HEK293 (cell line): Measurements from ENCODE around the gene LHFPL3.

Experiments
- CTCF ChIP-seq: fragments of 450-650 bp; formaldehyde crosslinking; IDR thresholded peaks from 2 replicates; pipeline ENCODE4 v1.5.1; 2016; ENCODE audit warnings: missing biosample characterization, missing genetic modification characterization
- KLF16 ChIP-seq: fragments of 450-650 bp; formaldehyde crosslinking; IDR thresholded peaks from 2 replicates; pipeline ENCODE4 v1.5.1; 2017; ENCODE audit warnings: missing biosample characterization, missing genetic modification characterization
- YY1 ChIP-seq: fragments of 450-650 bp; formaldehyde crosslinking; IDR thresholded peaks from 2 replicates; pipeline ENCODE4 v1.5.1; 2018; ENCODE audit warnings: missing biosample characterization, missing genetic modification characterization
- ZNF146 ChIP-seq: fragments of 450-650 bp; formaldehyde crosslinking; IDR thresholded peaks from 2 replicates; pipeline ENCODE4 v1.5.1; 2016; ENCODE audit warnings: missing biosample characterization, missing genetic modification characterization
- ZNF350 ChIP-seq: fragments of 450-650 bp; formaldehyde crosslinking; IDR thresholded peaks from 2 replicates; pipeline ENCODE4 v1.5.0; 2017; ENCODE audit warnings: missing biosample characterization, mild to moderate bottlenecking, missing genetic modification characterization
- TF ChIP-seq, protein P1 (sequence below): fragments of 450-650 bp; formaldehyde crosslinking; IDR thresholded peaks from 2 replicates; pipeline ENCODE4 v1.5.1; 2016; ENCODE audit warnings: missing biosample characterization, missing genetic modification characterization

GRCh38 chr7:104767113-104767512, 438.7 kb downstream of the LHFPL3 start:
- TF ChIP-seq CTCF (tag by site-specific recombination) (no peak), ZNF146 (tag by site-specific recombination) (no peak), KLF16 (no peak), YY1 (tag by site-specific recombination) (no peak), ZNF350 (tag by site-specific recombination) (no peak)
- TF ChIP-seq, protein P1, sequence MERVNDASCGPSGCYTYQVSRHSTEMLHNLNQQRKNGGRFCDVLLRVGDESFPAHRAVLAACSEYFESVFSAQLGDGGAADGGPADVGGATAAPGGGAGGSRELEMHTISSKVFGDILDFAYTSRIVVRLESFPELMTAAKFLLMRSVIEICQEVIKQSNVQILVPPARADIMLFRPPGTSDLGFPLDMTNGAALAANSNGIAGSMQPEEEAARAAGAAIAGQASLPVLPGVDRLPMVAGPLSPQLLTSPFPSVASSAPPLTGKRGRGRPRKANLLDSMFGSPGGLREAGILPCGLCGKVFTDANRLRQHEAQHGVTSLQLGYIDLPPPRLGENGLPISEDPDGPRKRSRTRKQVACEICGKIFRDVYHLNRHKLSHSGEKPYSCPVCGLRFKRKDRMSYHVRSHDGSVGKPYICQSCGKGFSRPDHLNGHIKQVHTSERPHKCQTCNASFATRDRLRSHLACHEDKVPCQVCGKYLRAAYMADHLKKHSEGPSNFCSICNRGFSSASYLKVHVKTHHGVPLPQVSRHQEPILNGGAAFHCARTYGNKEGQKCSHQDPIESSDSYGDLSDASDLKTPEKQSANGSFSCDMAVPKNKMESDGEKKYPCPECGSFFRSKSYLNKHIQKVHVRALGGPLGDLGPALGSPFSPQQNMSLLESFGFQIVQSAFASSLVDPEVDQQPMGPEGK, result no peak
